ENCODE data around the gene TMEM169.
A peak's percentile ranks its signal among the peaks of the same experiment; 100 is the strongest.

Gene TMEM169

GRCh38 chr2:216108967-216109921 lies 27.5 kb downstream of the TMEM169 start, which contains the start of gene XRCC5:
Gene XRCC5 (plus strand): TSS chr2:216109348. CDS start chr2:216109437, 89 bp downstream.
- peak; percentile 81 for TF ChIP-seq SPI1 (IDR thresholded peaks at IDR 0.05; ENCODE audit: borderline replicate concordance, low read depth)
- peak; percentile 93 for TF ChIP-seq POLR2AphosphoS5 (IDR thresholded peaks at IDR 0.05; ENCODE audit: low read depth)
- TF ChIP-seq REST (IDR thresholded peaks at IDR 0.05; ENCODE audit: insufficient replicate concordance, low read depth), result no peak
- TF ChIP-seq GABPA (IDR thresholded peaks at IDR 0.05; ENCODE audit: low read depth), result peak; percentile 77
- Histone ChIP-seq H3K27me3 (ENCODE audit: insufficient read depth, poor library complexity, severe bottlenecking) (no peaks in the 10 kb centered on the region), H3K27ac (replicated peaks) (peak within 1 kb of the TSS; percentile 93), H3K4me3 (replicated peaks; ENCODE audit: insufficient read depth, low read length) (peak within 1 kb of the TSS; percentile 64)
- DNase-seq (ENCODE audit: low read depth in 1 of 2, low spot score in 1 of 2), result peak; percentile 96 to 97

GRCh38 chr2:216109962-216110614 lies 28.4 kb downstream of the TMEM169 start:
- TF ChIP-seq REST (IDR thresholded peaks at IDR 0.05; ENCODE audit: insufficient replicate concordance, low read depth) (no peak), SPI1 (IDR thresholded peaks at IDR 0.05; ENCODE audit: borderline replicate concordance, low read depth) (no peak), CTCF (IDR thresholded peaks at IDR 0.05; ENCODE audit: insufficient read depth, low read length) (no peak), POLR2AphosphoS5 (IDR thresholded peaks at IDR 0.05; ENCODE audit: low read depth) (no peak), GABPA (IDR thresholded peaks at IDR 0.05; ENCODE audit: low read depth) (no peak)
- Histone ChIP-seq H3K27ac (replicated peaks) (peak overlapping the region; percentile 93), H3K27me3 (ENCODE audit: insufficient read depth, poor library complexity, severe bottlenecking) (no peaks in the 10 kb centered on the region), H3K4me3 (replicated peaks; ENCODE audit: insufficient read depth, low read length) (peak overlapping the region; percentile 64)
- DNase-seq (ENCODE audit: low read depth in 1 of 2, low spot score in 1 of 2), result peak in 1 of 2 experiments; percentile 5

GRCh38 chr2:216110620-216111019 lies 28.9 kb downstream of the TMEM169 start:
- no peak for DNase-seq (ENCODE audit: low read depth in 1 of 2, low spot score in 1 of 2)
- TF ChIP-seq REST (IDR thresholded peaks at IDR 0.05; ENCODE audit: insufficient replicate concordance, low read depth), result no peak
- no peak for TF ChIP-seq CTCF (IDR thresholded peaks at IDR 0.05; ENCODE audit: insufficient read depth, low read length)
- no peak for TF ChIP-seq SPI1 (IDR thresholded peaks at IDR 0.05; ENCODE audit: borderline replicate concordance, low read depth)
- TF ChIP-seq POLR2AphosphoS5 (IDR thresholded peaks at IDR 0.05; ENCODE audit: low read depth), result no peak
- TF ChIP-seq GABPA (IDR thresholded peaks at IDR 0.05; ENCODE audit: low read depth), result no peak
- H3K4me3 ChIP-seq (replicated peaks; ENCODE audit: insufficient read depth, low read length), result peak overlapping the region; percentile 64
- H3K27me3 ChIP-seq (ENCODE audit: insufficient read depth, poor library complexity, severe bottlenecking), result no peaks in the 10 kb centered on the region
- peak overlapping the region; percentile 93 for H3K27ac ChIP-seq (replicated peaks)

Data from HL-60 (cell line).